ENCODE data around the gene SLC25A39.

The SLC25A39 gene

DNA sequence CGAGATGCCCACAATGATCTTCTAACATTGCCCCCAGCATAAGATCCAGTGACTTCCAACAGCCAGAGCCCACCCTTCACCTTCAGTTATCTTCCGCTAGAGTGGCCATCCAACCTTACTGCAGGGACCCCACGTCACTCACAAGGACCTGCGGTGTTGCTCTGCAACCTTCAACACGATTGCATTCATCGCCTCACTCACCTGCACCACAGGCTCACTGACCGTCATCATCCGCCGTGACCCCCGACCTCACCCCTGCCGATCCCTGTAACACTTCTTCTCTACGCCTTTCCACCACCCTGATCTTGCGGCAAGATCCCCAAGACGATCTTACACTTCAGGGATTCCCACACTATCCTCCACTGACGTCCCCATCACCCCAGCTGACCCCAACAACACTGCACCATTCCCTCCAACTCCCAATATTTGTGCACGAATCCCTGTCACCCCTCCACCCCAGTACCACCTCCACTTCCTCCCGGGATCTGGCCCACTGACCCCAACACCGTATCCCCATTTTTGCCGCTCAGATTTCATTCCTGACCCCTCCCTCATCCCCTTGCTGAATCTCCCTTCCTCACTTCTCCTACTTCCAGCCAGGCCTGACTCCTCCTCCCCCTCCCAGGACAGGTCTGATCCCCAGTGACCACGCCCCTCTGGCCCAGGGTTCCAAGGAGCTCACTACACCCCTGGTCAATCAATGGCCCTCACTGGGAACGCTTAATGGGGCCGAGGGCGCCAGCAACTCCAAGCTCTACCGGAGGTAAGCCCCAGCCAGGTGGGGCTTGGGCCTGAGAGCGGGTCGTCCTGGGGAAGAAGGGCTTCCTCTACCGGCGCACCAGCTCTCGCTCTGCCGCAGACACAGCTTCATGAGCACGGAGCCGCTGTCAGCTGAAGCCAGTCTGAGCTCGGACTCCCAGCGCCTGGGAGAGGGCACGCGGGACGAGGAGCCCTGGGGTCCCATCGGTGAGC lies 8.6 kb downstream of the SLC25A39 start:
- H3K27ac Mint-ChIP-seq = peak overlapping the region; percentile 22
- peaks cover 46% of the 10 kb centered on the region for H3K27me3 Mint-ChIP-seq (ENCODE audit: low read depth)
- H3K4me3 Mint-ChIP-seq = peak overlapping the region; percentile 76
- H3K4me1 Mint-ChIP-seq (ENCODE audit: low read depth) = peaks cover 12% of the 10 kb centered on the region
- H3K36me3 Mint-ChIP-seq (ENCODE audit: low read depth) = peaks cover 12% of the 10 kb centered on the region
- H3K9me3 Mint-ChIP-seq = no peaks in the 10 kb centered on the region

DNA sequence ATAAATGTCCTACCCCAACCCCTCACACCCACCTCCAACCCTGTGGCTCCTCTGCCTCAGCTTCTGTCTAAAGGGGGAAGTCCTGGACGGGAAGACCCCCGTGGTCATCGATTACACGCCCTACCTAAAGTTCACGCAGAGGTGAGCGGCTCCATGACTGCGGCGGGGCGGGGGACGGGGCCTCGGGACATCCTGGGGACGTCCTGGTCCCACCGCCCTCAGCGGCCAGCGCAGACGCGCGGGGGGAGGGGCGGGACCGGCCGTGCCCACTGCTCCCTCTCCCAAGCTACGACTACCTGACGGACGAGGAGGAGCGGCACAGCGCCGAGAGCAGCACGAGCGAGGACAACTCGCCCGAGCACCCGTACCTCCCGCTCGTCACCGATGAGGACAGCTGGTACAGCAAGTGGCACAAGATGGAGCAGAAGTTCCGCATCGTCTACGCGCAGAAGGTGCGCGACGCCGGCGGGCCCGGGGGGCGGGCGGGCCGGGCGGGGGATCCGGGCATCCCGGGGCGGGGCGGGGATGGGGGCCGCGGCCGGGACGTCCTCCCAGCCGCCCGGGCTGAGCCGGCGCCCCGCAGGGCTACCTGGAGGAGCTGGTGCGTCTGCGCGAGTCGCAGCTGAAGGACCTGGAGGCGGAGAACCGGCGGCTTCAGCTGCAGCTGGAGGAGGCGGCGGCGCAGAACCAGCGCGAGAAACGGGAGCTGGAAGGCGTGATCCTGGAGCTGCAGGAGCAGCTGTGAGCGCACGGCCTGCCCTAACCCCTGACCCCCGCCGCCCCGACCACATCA lies 9.6 kb downstream of the SLC25A39 start:
- H3K9me3 Mint-ChIP-seq = no peaks in the 10 kb centered on the region
- H3K27me3 Mint-ChIP-seq (ENCODE audit: low read depth) = peaks cover 49% of the 10 kb centered on the region
- H3K36me3 Mint-ChIP-seq (ENCODE audit: low read depth) = peaks cover 11% of the 10 kb centered on the region
- H3K4me1 Mint-ChIP-seq (ENCODE audit: low read depth) = peaks cover 12% of the 10 kb centered on the region
- peak overlapping the region; percentile 76 for H3K4me3 Mint-ChIP-seq
- no peak overlapping the region for H3K27ac Mint-ChIP-seq

DNA sequence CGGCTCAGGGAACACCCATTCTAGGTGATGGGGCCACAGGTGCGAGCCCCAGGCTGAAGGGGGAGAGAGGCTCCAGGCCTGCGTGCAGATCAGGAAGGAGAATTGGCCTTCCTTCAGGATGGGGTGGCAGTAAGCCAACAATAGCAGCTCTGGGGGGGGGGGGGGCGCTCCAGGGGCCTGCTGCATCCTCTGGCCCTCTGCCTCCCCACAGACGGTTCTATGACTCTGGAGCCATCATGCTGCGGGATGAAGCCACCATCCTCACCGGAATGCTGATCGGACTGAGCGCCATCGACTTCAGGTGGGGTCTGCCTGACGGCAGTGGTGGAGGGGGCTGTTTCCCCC lies 10.1 kb downstream of the SLC25A39 start:
- H3K4me1 Mint-ChIP-seq (ENCODE audit: low read depth) = peaks cover 17% of the 10 kb centered on the region
- H3K9me3 Mint-ChIP-seq = no peaks in the 10 kb centered on the region
- peaks cover 54% of the 10 kb centered on the region for H3K27me3 Mint-ChIP-seq (ENCODE audit: low read depth)
- H3K4me3 Mint-ChIP-seq = peak overlapping the region; percentile 63
- peaks cover 10% of the 10 kb centered on the region for H3K36me3 Mint-ChIP-seq (ENCODE audit: low read depth)
- no peak overlapping the region for H3K27ac Mint-ChIP-seq

DNA sequence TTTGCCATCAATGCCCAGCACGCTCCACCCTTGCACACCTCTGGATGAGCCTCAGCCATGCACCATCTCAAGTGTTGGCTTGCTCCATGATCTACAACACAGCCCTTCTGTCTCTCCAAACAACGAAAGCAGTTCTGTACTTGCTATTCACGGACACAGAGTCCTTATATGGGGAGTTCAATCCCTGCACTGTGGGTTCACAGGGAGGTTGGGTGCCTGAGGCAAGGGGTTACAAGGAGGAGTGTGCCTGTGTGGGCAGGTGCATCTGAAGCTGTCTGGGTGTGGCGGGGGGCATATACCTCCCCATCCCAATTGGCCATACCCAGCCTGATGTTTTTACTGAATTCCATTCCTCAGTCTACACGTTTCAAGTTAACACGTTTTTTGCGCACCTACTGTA lies 10.6 kb downstream of the SLC25A39 start:
- Mint-ChIP-seq H3K27me3 (ENCODE audit: low read depth) (peaks cover 54% of the 10 kb centered on the region), H3K27ac (no peak overlapping the region)

DNA sequence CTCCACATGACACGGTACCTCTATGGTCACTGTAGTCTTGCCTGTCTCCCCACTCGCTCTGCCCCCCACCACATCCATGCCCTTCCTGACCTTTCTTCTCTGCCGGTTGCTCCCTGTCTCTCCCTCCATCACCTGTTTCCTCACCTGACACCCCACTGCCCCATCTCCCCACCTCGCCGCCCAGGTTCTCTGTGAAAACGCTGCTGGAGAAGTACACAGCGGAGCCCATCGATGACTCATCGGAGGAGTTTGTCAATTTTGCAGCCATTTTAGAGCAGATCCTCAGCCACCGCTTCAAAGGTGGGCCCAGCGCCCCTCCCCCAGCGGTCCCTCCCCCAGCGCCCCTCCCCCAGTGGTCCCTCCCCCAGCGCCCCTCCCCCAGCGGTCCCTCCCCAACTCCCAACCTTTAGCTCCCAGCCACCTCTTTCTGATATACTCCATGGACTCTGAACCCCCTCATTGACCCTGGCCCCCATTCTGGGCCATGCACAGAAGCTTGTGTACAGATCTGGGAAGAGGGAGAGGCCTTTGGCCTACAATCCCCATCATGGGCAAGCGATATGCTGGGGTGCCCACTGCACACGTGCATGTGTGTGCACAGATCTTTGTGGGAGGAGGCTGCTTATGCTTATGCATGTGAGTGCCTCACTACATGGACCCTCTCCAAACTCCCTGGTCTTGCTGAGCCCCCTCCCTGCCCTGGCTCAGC lies 12.1 kb downstream of the SLC25A39 start:
- Mint-ChIP-seq H3K27me3 (ENCODE audit: low read depth) (peaks cover 53% of the 10 kb centered on the region), H3K9me3 (no peaks in the 10 kb centered on the region), H3K4me1 (ENCODE audit: low read depth) (peaks cover 17% of the 10 kb centered on the region), H3K27ac (no peak overlapping the region), H3K36me3 (ENCODE audit: low read depth) (peaks cover 5% of the 10 kb centered on the region), H3K4me3 (no peak overlapping the region)

More for the DNA sequence above, 10.6 kb downstream of the SLC25A39 start:
- peak overlapping the region; percentile 63 for H3K4me3 Mint-ChIP-seq
- peaks cover 17% of the 10 kb centered on the region for H3K4me1 Mint-ChIP-seq (ENCODE audit: low read depth)
- H3K9me3 Mint-ChIP-seq = no peaks in the 10 kb centered on the region
- H3K36me3 Mint-ChIP-seq (ENCODE audit: low read depth) = peaks cover 7% of the 10 kb centered on the region

DNA sequence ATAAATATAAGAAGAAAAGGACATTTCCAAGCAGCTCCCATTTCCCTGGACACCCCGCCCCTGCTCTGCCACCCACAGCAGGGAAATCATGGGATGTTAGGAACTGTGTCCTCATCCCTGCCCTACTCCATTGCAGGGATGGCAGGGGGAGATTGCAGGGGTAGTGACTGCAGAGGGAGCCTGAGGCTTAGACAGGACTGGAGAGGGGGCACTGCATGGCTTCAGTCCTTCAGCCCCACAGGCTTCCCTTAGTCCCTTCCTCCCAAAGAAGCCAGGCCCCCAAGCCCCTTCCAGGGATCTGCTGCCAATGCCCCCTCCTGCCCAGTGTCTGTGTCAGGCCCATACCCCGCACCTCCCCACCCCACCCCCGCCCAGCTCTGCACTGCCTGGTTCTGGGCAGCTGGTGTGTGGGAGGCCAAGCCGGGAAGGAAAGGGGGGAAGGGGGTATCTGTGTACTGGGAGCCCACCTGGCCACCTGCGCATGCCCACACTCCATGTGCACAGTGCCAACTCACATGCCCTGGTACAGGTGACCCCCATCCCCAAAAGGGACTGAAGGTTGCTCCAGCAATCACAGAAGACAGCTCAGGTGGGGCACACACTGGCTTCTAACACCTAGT lies 13.0 kb downstream of the SLC25A39 start:
- Mint-ChIP-seq H3K36me3 (ENCODE audit: low read depth) (peaks cover 5% of the 10 kb centered on the region), H3K4me3 (no peak overlapping the region), H3K27ac (no peak overlapping the region), H3K27me3 (ENCODE audit: low read depth) (peaks cover 53% of the 10 kb centered on the region), H3K4me1 (ENCODE audit: low read depth) (peaks cover 22% of the 10 kb centered on the region), H3K9me3 (no peaks in the 10 kb centered on the region)

DNA sequence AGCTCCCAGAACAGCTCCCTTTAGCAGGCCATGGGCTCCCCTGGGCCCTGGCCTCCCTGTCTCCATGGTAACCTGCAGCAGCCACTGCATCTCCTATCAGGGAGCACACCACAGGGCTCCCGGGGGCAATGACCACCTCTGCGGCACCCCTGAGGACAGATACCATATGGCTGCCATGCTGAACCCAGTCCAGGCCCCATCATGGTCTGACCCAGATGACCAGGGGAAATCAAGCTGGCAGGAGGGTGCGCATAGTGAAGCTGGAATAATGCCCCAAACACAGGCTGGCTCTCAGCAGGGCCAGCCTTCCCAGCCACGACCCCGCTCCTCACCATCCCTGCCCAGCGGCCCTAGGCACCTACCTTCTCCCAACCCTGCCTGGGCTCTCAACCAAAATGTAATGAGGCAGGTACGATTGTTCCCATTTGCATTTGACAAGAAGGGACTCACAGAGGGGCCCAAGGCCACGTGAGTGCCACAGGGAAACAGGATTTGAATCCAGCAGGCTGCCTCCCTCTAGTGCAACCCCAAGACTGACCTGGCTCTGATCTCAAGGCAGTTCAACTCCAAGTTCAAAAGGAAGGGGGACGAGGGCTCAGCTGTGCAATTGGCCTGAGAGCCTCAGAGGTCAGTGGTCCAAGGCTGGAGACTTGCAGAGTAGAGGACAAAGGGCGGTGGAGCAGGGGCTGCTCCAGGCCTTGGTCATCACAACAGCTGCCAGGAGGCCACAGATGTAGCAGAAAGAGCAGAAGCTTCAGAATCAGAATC lies 13.8 kb downstream of the SLC25A39 start:
- H3K4me3 Mint-ChIP-seq = no peak overlapping the region
- no peak overlapping the region for H3K27ac Mint-ChIP-seq
- peaks cover 3% of the 10 kb centered on the region for H3K36me3 Mint-ChIP-seq (ENCODE audit: low read depth)
- peaks cover 17% of the 10 kb centered on the region for H3K4me1 Mint-ChIP-seq (ENCODE audit: low read depth)
- peaks cover 51% of the 10 kb centered on the region for H3K27me3 Mint-ChIP-seq (ENCODE audit: low read depth)
- H3K9me3 Mint-ChIP-seq = no peaks in the 10 kb centered on the region

DNA sequence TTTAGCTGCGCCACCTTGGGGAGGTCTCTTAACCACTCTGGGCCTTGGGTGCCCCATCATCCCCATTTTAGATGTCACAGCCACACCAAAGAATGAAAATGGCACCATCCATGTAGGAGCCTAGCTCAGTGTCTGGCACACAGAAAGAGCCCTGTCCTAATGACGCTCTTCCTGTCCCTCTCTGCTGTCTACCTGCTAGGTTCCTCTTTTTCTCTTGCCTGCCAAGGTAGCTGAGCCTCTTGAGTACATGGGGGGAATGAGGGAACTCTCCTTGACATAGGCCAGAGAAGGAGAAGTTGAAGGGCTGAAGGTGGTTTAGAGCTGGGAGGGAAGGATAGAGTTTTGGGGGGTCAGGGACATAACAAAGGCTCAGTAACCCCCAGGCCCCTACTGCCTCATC lies 14.4 kb downstream of the SLC25A39 start:
- H3K27me3 Mint-ChIP-seq (ENCODE audit: low read depth) = peaks cover 47% of the 10 kb centered on the region
- no peaks in the 10 kb centered on the region for H3K9me3 Mint-ChIP-seq
- H3K27ac Mint-ChIP-seq = no peak overlapping the region
- no peaks in the 10 kb centered on the region for H3K36me3 Mint-ChIP-seq (ENCODE audit: low read depth)
- no peak overlapping the region for H3K4me3 Mint-ChIP-seq
- H3K4me1 Mint-ChIP-seq (ENCODE audit: low read depth) = peaks cover 13% of the 10 kb centered on the region

DNA sequence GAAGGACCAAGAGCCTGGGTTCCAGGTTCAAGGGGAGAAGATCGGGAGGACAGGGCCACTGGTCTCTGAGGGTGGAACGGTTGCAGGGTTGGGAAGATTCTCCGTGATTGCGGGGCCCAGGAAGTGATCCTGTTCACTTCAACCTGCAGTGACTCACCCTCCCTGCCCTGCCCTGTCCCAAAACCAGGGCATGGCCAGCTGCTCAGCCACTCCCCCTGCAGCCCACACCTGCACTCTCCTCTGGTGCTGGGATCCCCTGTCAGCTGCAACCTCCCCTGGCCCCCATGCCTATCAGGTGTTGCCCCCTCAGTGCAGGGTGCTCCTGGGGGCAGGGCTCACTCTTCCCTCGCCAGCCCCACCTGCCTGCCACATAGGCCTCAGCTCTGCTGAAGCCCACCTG lies 15.2 kb downstream of the SLC25A39 start:
- H3K4me1 Mint-ChIP-seq (ENCODE audit: low read depth) = peaks cover 13% of the 10 kb centered on the region
- H3K9me3 Mint-ChIP-seq = no peaks in the 10 kb centered on the region
- H3K36me3 Mint-ChIP-seq (ENCODE audit: low read depth) = no peaks in the 10 kb centered on the region
- no peak overlapping the region for H3K4me3 Mint-ChIP-seq
- peaks cover 53% of the 10 kb centered on the region for H3K27me3 Mint-ChIP-seq (ENCODE audit: low read depth)
- H3K27ac Mint-ChIP-seq = no peak overlapping the region

DNA sequence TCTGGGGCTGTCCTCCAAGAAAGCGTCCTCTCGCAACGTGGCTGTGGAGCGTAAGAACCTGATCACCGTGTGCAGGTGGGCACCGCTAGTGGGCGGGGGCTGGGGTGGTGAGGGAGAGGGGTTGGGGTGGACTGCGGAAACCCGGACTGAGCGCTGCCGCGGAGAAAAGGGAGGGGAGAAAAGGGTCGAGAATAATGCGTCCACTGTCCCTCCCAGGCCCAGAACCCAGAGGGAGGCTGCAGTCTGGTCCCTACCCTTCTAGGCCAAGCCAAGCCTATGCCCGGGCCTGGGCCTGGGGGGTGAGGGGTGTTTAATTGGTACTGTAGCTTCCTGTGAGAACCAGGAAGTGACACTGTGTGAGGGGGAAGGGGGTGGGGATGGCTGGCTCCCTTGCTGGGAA lies 15.8 kb downstream of the SLC25A39 start:
- H3K9me3 Mint-ChIP-seq = no peaks in the 10 kb centered on the region
- no peaks in the 10 kb centered on the region for H3K36me3 Mint-ChIP-seq (ENCODE audit: low read depth)
- H3K27me3 Mint-ChIP-seq (ENCODE audit: low read depth) = peaks cover 50% of the 10 kb centered on the region
- no peak overlapping the region for H3K4me3 Mint-ChIP-seq
- peaks cover 14% of the 10 kb centered on the region for H3K4me1 Mint-ChIP-seq (ENCODE audit: low read depth)
- no peak overlapping the region for H3K27ac Mint-ChIP-seq

DNA sequence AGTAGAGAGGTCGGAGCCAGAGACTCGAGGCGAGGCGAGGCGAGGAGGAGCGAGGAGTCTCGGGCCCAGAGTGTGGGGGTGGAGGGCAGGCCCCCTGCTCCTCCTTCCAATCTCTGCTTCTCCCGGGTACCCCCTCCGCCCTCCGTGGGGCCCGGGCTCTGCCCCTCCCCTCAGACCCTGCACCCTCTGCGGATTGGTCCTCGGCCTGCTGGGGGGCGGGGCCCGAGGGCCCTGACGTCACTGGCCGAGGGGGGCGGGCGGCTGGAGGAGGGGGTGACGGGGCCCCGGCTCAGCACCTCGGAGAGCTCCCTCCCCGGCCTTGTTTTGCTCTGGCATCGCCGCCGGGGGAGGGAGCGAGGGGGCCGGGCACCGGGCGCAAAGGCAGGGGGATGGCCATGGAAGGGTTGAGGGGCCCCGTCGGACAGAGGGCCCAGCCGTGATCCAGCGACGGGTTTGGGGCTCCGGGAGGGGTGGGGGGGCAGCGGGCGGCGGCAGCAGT lies 16.3 kb downstream of the SLC25A39 start, which contains the start of gene RUNDC3A:
RUNDC3A (plus strand) TSS at position 282 of the 499 bp plus-strand sequence. CDS start 232 bp downstream, outside the sequence.
- H3K4me1 Mint-ChIP-seq (ENCODE audit: low read depth) = peaks cover 15% of the 10 kb centered on the region
- no peak within 1 kb of the TSS for H3K27ac Mint-ChIP-seq

DNA sequence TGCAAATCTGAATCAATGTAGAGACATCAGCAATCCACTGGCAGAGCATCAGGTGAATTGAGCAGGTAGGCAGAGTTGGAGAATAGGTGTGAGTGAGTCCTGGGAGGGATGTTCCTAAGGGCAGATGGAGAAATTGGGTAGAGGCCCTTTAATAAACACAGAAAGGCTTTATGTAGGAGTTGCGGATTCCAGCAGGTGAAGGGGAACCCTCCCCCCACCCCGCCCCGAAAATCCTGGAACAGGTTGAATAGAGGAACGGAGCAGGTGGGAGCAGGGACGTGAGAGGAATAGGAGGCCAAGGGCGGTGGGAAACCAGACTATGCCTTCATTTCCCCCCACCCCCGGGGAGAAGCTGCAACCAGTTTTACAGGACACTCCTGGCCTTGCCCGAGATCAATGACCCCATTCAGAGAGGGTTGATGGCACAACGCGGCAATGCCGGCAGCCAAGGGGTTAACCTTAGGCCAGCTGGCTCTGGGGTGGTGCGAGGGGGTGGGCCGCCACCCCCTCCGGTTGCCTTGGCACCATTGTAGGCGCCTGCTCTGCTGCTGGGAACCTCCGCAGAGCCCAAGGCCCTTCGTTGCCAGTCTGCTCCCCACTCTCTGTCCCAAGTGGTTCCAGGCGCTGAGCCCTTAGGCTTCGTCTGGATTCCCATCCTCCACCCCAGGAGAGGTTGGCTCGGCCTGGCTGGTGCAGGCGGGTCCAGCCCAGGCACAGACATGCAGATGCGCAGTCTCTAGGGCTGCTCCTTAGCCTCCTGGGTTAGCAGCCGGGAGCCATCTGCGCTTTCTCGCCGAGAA lies 17.0 kb downstream of the SLC25A39 start:
- Mint-ChIP-seq H3K27ac (peak overlapping the region; percentile 68), H3K27me3 (ENCODE audit: low read depth) (peaks cover 39% of the 10 kb centered on the region), H3K36me3 (ENCODE audit: low read depth) (no peaks in the 10 kb centered on the region), H3K4me1 (ENCODE audit: low read depth) (peaks cover 15% of the 10 kb centered on the region), H3K4me3 (peak overlapping the region; percentile 60), H3K9me3 (no peaks in the 10 kb centered on the region)

More for the DNA sequence above, 16.3 kb downstream of the SLC25A39 start, which contains the start of gene RUNDC3A:
- Mint-ChIP-seq H3K4me3 (no peak within 1 kb of the TSS), H3K9me3 (no peaks in the 10 kb centered on the region), H3K27me3 (ENCODE audit: low read depth) (peaks cover 45% of the 10 kb centered on the region), H3K36me3 (ENCODE audit: low read depth) (no peaks in the 10 kb centered on the region)

Measured in T-helper 1 cell treated with Interleukin-12 subunit alpha and Interleukin-12 subunit beta and Interleukin-4 antibody, amounts not matched to agents 30 μg/mL and 1 μg/mL, for 36 hours (primary cell).